HuH-7 (cell line): ENCODE results near the gene ZNF267.
"Not testable (repeated sequence)": the region's sequence is repeated elsewhere in the genome, so short reads cannot be mapped to it uniquely, and the experiment has no call there.

ENCODE experiments used
- DNase-seq: peaks from one replicate; pipeline ENCODE4 v3.0.0; 2011; ENCODE audit warnings: low spot score

ZNF267 gene

GRCh38 chr16:31873556-31874365, at the start of gene ZNF267:
Gene ZNF267 (plus strand): TSS chr16:31873807. CDS start chr16:31873967, 160 bp downstream.
- peak; percentile 85 for DNase-seq

GRCh38 chr16:31833047-31833446, 40.6 kb upstream of the ZNF267 start:
- no peak for DNase-seq

DNA sequence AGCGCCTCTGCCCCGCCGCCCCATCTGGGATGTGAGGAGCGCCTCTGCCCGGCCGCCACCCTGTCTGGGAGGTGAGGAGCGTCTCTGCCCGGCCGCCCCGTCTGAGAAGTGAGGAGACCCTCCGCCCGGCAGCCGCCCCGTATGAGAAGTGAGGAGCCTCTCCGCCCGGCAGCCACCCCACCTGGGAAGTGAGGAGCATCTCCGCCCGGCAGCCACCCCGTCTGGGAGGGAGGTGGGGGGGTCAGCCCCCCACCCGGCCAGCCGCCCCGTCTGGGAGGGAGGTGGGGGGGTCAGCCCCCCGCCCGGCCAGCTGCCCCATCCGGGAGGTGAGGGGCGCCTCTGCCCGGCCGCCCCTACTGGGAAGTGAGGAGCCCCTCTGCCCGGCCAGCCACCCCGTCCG, 37.2 kb upstream of the ZNF267 start:
- DNase-seq: not testable (repeated sequence)

- DNase-seq: no peak
These were observed 30.7 kb upstream of the ZNF267 start for GRCh38 chr16:31842864-31843263.

- not testable (repeated sequence) for DNase-seq
These were observed 25.0 kb upstream of the ZNF267 start for GRCh38 chr16:31848572-31848971.

GRCh38 chr16:31853291-31853690, 20.3 kb upstream of the ZNF267 start:
- DNase-seq: no peak

- DNase-seq: no peak
These were observed 13.1 kb upstream of the ZNF267 start for GRCh38 chr16:31860508-31860907.

GRCh38 chr16:31861455-31861854, 12.2 kb upstream of the ZNF267 start:
- DNase-seq: no peak

DNA sequence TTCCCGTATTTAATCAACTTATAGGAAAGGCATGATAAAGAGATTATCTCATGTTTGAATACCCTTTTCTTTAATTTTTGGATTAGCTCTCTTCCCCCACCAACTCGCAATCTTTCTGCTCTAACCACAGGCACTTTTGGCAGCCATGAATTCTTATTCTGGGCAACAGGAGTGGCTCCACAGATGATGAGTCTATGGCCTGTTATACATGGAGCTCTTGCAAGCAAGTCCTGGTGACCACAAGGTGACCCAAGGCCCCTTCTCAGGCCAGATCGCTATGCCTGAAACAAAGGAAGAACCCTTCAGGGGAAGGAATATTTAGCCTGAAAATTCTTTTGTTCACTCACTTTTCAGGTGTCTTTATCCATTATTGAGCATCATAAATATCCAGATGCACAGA, 10.8 kb upstream of the ZNF267 start:
- DNase-seq: no peak

DNA sequence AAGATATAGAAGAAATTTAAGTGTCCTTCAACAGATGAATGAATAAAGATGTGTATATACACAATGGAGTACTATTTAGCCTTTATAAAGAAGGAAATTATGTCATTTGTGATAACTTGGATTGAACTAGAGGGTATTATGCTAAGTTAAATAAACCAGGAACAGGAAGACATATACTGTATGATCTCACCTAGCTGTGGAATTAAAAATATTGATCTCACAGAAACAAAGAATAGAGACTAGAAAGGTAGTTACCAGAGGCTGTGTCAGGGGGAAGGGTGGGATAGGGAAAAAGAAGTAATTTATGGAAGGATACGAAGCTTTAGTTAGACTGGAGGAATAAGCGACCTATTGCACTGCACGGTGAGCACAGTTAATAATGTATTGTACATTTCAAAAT, 5.4 kb upstream of the ZNF267 start:
- no peak for DNase-seq

DNA sequence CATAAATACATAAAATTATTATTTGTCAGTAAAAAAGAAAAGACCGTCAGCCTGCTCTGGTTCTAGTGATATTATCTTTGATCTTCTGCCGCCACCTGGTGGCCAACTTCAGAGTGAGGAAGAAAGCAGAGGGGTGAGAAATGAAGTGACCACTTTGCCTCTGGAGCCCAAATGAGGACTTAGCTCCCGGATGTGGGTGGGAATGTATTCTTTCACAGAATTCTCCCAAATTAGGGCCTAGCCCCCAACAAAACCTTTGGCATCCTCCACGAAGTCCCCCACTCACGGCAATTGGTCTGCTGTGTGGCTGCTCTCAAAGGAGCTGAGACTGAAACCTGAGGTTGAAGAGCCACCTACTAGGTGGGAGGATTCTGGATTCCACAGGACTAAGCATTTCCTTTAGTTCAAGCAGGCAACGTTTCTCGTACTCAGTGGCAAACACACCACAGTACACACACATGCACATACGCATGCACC, 4.9 kb upstream of the ZNF267 start:
- DNase-seq: peak; percentile 39

GRCh38 chr16:31869511-31870201, 4.0 kb upstream of the ZNF267 start:
- no peak for DNase-seq

GRCh38 chr16:31870809-31871208, 2.8 kb upstream of the ZNF267 start:
- no peak for DNase-seq

GRCh38 chr16:31871510-31871909, 2.1 kb upstream of the ZNF267 start:
- no peak for DNase-seq

DNA sequence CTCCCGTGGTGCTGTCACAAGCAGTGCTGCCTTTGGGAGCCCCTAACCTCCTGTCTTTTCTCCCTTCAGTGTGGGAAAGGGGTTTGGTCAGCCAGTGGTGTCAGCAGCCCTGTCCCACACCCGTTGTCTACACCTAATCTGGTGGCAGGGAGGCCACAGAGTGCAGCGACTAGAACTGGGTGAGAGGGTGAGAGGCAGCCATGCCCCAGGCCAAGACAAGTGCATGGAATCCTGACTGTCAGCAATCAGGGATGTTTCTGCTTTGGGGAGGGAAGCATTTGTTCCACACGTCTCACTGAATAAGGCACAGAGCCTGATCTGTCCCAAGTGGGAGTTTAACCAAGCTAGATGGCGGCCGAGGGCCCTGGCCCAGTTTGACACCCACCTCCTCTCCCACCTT, 1.4 kb upstream of the ZNF267 start:
- DNase-seq: no peak

DNA sequence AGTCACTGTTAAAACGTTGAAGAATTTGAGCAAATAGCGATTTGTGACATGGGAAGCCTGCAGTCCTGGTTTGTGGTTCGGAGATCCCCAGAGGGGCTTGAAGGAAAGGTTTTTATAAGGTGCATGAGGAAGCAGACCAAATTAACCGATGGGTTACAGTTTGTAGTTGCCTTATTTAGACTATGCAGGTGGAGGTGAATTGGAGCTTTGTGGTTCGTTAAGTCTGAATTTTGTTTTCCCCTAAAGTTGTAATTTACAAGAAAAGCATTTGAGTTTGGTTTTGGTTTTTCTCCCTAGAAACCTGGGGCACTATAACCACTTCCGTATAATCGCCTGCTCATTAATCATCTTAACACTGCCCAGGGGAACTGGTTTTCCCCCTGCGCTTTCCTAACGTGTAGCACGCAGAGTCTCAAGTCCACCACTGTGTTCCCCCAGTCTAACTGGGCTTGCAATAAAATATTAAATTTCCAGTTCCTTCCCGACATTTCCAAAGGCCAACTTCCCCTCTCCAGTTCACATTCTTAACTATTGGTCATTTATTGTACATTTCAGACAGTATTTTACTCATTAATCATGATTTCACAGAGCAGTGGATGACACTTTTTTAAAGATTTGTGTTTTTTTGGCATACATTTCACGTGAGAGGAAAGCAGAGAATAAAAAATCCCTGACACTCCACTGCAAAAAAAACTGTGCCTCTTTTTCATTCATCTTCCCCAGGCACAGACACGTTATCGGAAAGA, 932 bp downstream of the ZNF267 start:
- no peak for DNase-seq

GRCh38 chr16:31875112-31875803, 1.7 kb downstream of the ZNF267 start:
- DNase-seq: no peak

GRCh38 chr16:31875928-31876547, 2.4 kb downstream of the ZNF267 start:
- DNase-seq: no peak

- no peak for DNase-seq
These were observed 3.6 kb downstream of the ZNF267 start for GRCh38 chr16:31876951-31877828.

- no peak for DNase-seq
These were observed 4.5 kb downstream of the ZNF267 start for GRCh38 chr16:31877876-31878642.
